Right atrium auricular region (tissue), 2 donors: ENCODE data around the gene RFPL3. TPM values are rescaled to one million over a fixed set of nuclear protein-coding genes. Genes with fewer than 3 reads are reported as not detected.
"Not testable (repeated sequence)": the region's sequence is repeated elsewhere in the genome, so short reads cannot be mapped to it uniquely, and the experiment has no call there.

Experiments
- DNase-seq: peaks from one replicate; pipeline ENCODE4 v3.0.0-alpha.2; 2019; ENCODE audit warnings: low spot score
- H3K27ac ChIP-seq, 2 donors: fragments of 200-600 bp; sonication (generic); 1 replicate in 1 of 2; 2 replicates in 1 of 2; pipeline ENCODE4 v1.5.1; 2016 to 2019
- H3K27me3 ChIP-seq, 2 donors: fragments of 200-600 bp; sonication (generic); one replicate each; pipeline versions ENCODE4 v1.5.1 to v1.6.0; 2017 to 2019
- H3K36me3 ChIP-seq: fragments of 200-600 bp; sonication (generic); one replicate; pipeline ENCODE4 v1.5.1; 2016
- H3K4me1 ChIP-seq, 2 donors: fragments of 200-600 bp; sonication (generic); one replicate each; pipeline versions ENCODE4 v1.5.1 to v1.6.0; 2017 to 2019
- H3K4me3 ChIP-seq, 2 donors: fragments of 200-600 bp; sonication (generic); 1 replicate in 1 of 2; 2 replicates in 1 of 2; pipeline ENCODE4 v1.5.1; 2017 to 2019; ENCODE audit warnings: mild to moderate bottlenecking in 1 of 2, moderate library complexity in 1 of 2
- H3K9me3 ChIP-seq, 2 donors: fragments of 200-600 bp; sonication (generic); one replicate each; pipeline ENCODE4 v1.5.1; 2019
- total RNA-seq, 2 donors: library from RNA; depleted of rRNA; stranded (reverse); fragments of >200 nt; gene quantifications; one replicate each; pipeline ENCODE4 v1.1.0, GENCODE V29; 2016
- TF ChIP-seq, protein P1 (sequence below), 2 donors: fragments of 200-600 bp; sonication (generic); IDR thresholded peaks; one replicate each; pipeline ENCODE4 v1.5.1; 2019; ENCODE audit warnings: antibody characterized with exemption in 2 of 2

The RFPL3 gene
- total RNA-seq, 2 donors from 2014 or later = not detected

DNA sequence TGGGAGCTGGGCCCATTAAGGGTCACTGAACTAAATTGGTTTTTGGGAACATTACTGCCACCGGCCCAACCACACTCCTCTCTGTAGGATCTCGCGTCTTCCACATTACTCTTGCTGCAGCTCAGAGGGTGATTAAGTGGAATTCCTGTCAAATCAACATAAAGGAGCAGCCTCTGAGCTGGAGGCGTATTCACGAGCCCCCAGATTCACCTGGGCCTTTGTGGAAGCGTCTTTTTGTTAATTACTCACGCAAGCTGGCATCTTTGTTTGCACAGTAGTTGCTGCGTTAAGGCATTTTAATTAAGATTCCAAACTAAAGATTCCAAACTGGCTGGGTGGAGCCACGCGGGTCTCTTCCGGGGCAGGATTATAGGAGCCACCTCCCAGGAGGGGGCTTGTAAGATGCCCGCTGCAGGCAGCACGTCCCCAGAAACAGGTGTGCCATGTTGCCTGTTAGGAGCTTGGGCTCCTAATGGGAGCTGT lies 21.5 kb upstream of the RFPL3 start:
- Histone ChIP-seq H3K4me3 (no peak overlapping the region), H3K9me3 (no peaks in the 10 kb centered on the region), H3K27me3 (no peaks in the 10 kb centered on the region), H3K27ac (no peak overlapping the region), H3K36me3 (no peaks in the 10 kb centered on the region), H3K4me1 (no peaks in the 10 kb centered on the region)
- TF ChIP-seq, protein P1, sequence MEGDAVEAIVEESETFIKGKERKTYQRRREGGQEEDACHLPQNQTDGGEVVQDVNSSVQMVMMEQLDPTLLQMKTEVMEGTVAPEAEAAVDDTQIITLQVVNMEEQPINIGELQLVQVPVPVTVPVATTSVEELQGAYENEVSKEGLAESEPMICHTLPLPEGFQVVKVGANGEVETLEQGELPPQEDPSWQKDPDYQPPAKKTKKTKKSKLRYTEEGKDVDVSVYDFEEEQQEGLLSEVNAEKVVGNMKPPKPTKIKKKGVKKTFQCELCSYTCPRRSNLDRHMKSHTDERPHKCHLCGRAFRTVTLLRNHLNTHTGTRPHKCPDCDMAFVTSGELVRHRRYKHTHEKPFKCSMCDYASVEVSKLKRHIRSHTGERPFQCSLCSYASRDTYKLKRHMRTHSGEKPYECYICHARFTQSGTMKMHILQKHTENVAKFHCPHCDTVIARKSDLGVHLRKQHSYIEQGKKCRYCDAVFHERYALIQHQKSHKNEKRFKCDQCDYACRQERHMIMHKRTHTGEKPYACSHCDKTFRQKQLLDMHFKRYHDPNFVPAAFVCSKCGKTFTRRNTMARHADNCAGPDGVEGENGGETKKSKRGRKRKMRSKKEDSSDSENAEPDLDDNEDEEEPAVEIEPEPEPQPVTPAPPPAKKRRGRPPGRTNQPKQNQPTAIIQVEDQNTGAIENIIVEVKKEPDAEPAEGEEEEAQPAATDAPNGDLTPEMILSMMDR (IDR thresholded peaks at IDR 0.05) = no peak
- no peak for DNase-seq

DNA sequence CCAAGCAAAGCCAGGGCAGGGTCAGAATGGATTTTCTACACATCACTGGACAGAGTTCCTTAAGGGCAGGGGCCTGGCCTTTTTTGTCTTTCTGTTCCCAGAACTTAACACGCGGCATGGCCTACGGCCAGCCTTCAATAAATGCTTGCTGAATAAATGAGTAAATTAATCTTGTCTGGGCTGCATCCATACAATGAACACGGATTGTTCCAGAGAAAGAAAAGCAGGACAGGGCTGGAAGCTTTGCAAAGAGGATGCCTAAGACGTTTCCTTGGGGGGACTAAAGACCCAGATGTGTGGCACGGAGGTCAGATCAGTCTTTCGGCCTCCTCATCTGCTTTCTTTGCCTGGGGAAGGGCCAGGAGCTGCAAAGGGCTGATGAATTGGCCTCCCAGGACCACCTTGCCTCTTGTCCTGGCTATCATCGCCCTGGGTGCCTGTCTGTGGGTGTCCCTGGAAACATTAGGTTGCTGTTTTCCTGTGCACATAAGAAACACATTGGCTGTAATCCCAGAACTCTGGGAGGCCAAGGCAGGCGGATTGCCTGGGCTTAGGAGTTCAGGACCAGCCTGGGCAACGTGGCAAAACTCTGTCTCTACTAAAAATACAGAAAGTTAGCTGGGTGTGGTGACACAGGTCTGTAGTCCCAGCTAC lies 20.8 kb upstream of the RFPL3 start:
- DNase-seq = peak; percentile 55
- no peaks in the 10 kb centered on the region for H3K36me3 ChIP-seq
- no peaks in the 10 kb centered on the region for H3K4me1 ChIP-seq
- TF ChIP-seq, protein P1 (IDR thresholded peaks at IDR 0.05) = no peak
- no peaks in the 10 kb centered on the region for H3K27me3 ChIP-seq
- H3K4me3 ChIP-seq = no peak overlapping the region
- H3K27ac ChIP-seq = no peak overlapping the region
- H3K9me3 ChIP-seq = no peaks in the 10 kb centered on the region

DNA sequence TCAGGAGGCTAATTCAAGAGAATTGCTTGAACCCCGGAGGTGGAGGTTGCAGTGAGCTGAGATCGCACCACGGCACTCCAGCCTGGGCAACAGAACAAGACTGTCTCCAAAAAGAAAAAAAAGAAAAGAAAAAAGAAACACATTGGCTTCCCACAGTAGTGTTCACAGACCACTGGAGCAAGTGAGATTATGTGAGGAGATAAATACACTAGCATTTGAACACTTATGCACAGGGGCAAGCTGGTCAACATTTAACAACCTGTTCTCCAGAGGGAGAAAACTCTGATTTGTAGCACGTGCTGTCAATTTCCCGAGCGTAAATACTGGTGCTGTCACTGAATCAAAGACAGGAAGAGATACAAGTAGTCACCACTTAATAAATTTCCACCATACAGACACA lies 20.2 kb upstream of the RFPL3 start:
- H3K27me3 ChIP-seq, H3K4me3 ChIP-seq, H3K4me1 ChIP-seq, H3K36me3 ChIP-seq, H3K9me3 ChIP-seq, DNase-seq, H3K27ac ChIP-seq: not testable (repeated sequence)

DNA sequence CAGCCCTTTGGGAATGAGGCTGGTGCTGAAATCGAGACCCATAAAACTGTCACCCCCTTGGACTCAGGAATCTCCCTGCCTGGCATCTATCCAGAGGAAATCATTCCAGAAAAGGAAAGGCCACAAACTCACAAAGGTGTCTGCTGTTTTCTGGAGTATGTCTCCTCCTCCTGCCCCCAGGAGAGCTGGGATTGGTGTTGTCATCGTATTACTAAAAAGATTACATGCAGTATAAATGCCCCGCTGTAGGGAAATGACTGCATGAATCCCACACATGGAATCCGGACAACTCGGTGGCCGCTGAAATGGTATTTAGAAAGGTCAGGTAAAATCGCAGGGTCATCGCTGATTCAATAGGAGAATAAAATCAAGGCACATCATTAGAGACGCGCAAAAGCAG lies 18.9 kb upstream of the RFPL3 start:
- Histone ChIP-seq H3K4me1 (no peaks in the 10 kb centered on the region), H3K27ac (no peak overlapping the region), H3K4me3 (no peak overlapping the region), H3K36me3 (no peaks in the 10 kb centered on the region), H3K27me3 (no peaks in the 10 kb centered on the region), H3K9me3 (no peaks in the 10 kb centered on the region)
- DNase-seq = no peak
- TF ChIP-seq, protein P1 (IDR thresholded peaks at IDR 0.05) = no peak

DNA sequence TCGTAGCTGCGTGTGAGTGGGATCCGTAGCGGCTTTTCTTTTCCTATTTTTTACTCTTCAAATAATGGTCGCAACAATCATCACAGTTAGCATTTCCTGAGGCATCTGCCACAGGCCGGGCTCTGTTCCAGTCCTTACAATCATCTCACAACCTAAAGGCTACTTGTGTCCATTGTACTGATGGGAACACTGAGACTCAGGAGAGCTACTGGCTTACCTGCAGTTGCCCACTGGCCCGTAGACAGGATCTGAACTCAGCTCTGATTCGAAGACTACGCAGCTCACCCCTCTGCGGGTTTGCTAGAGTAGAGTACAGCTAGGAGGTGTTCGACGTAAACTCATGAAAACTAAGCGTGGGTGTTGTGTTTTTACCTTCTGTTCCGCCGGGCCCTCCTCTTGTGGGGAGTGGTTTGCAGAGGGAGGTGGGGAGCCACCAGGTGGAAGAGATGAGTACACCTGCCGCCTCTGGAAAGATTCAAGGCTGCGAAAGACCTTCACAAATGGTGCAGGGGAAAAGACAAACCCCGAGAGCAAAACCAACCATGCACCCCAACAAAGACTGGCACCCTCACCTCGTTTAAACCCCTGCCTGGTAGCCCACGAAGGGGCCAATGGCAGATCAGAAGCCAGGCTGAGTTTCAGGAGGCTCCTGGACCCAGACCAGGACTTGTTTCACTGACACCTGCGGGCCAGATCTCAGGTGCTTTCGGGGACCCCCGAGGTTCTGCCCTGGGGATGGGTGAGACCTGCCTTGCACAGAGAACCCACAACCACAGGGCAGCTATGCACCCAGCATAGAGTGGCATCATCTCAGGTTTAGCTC lies 18.3 kb upstream of the RFPL3 start:
- DNase-seq = no peak
- Histone ChIP-seq H3K4me3 (no peak overlapping the region), H3K9me3 (no peaks in the 10 kb centered on the region), H3K36me3 (no peaks in the 10 kb centered on the region), H3K4me1 (no peaks in the 10 kb centered on the region), H3K27me3 (no peaks in the 10 kb centered on the region), H3K27ac (no peak overlapping the region)
- TF ChIP-seq, protein P1 (IDR thresholded peaks at IDR 0.05) = no peak

DNA sequence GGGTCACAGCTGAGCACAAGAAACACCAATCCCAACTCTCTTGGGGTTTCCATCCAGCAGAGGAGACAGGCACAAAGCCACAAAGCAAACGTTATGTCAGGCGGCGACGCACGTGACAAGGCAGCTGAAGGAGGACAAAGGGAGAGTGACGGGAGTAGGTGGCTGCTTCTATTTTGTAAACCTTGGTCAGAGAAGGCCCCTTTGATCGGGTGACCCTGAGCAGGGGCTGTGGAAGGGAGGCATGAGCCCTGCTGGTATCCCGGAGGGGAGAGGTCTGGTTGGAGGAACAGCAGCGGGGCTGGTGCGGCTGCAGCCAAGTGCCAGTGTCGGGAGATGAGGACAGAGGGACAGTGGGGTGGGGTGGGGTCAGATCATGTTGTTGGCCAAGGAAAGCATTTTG lies 17.3 kb upstream of the RFPL3 start:
- Histone ChIP-seq H3K4me3 (no peak overlapping the region), H3K36me3 (no peaks in the 10 kb centered on the region), H3K27me3 (no peaks in the 10 kb centered on the region), H3K9me3 (no peaks in the 10 kb centered on the region), H3K27ac (no peak overlapping the region), H3K4me1 (no peaks in the 10 kb centered on the region)
- peak; percentile 32 for DNase-seq
- TF ChIP-seq, protein P1 (IDR thresholded peaks at IDR 0.05) = no peak
